Stomach (tissue), 9 donors: ENCODE measurements around the gene NDUFB2. TPM values are rescaled to one million over a fixed set of nuclear protein-coding genes. Genes with fewer than 3 reads are reported as not detected.

ENCODE experiments used
- DNase-seq, 2 donors: peaks; one replicate each; pipeline versions ENCODE4 v3.0.0 to v3.0.0-alpha.2; 2013 to 2019
- H3K27ac ChIP-seq, 5 donors: fragments of 200-600 bp in 4 of 5; sonication (generic) in 4 of 5; one replicate each; pipeline ENCODE4 v1.5.1; 2013 to 2019; ENCODE audit warnings: mild to moderate bottlenecking in 1 of 5, moderate library complexity in 1 of 5
- H3K27me3 ChIP-seq, 3 donors: fragments of 200-600 bp; sonication (generic); one replicate each; pipeline ENCODE4 v1.5.1; 2017 to 2019; ENCODE audit warnings: mixed run types in 1 of 3
- H3K36me3 ChIP-seq, 4 donors: fragments of 200-600 bp; sonication (generic); 1 replicate in 3 of 4; 2 replicates in 1 of 4; pipeline ENCODE4 v1.5.1; 2016 to 2019
- H3K4me1 ChIP-seq, 4 donors: fragments of 200-600 bp; sonication (generic); one replicate each; pipeline ENCODE4 v1.5.1; 2016 to 2019
- H3K4me3 ChIP-seq, 4 donors: fragments of 200-600 bp; sonication (generic) in 3 of 4; one replicate each; pipeline ENCODE4 v1.5.1; 2016 to 2019; ENCODE audit warnings: mild to moderate bottlenecking in 1 of 4
- H3K9me3 ChIP-seq, 4 donors: fragments of 200-600 bp; sonication (generic); one replicate each; pipeline ENCODE4 v1.5.1; 2016 to 2019
- EP300 ChIP-seq: sonication (generic); formaldehyde crosslinking; IDR thresholded peaks from one replicate; pipeline ENCODE4 v1.6.1; 2017; ENCODE audit warnings: antibody characterized with exemption
- POLR2A ChIP-seq, 4 donors: fragments of 450-650 bp; IDR thresholded peaks; one replicate each; pipeline ENCODE4 v1.6.1; 2016; ENCODE audit warnings: antibody characterized with exemption in 4 of 4, control low read depth in 2 of 4, mild to moderate bottlenecking in 1 of 4, moderate library complexity in 1 of 4
- POLR2AphosphoS5 ChIP-seq, 3 donors: sonication (generic); formaldehyde crosslinking; IDR thresholded peaks; one replicate each; pipeline ENCODE4 v1.6.1; 2016; ENCODE audit warnings: antibody characterized with exemption in 3 of 3
- WGBS, 5 donors: extraction: QIAGEN DNeasy Blood & Tissue Kit in 3 of 5; methylation state at CpG; one replicate each; pipeline versions ENCODE4 v1.1.5 to v1.1.7; 2013 to 2018; 5-methylcytosine and 5-hydroxymethylcytosine counted together
- intact Hi-C: fragments of 100-400 bp; cut with DNase I; formaldehyde crosslinking; loops from one replicate; pipeline ENCODE4 v1.15.1; 2023; ENCODE audit warnings: low total_unique reads
- polyA plus RNA-seq, 3 donors: library from polyadenylated mRNA; stranded (reverse); fragments of 200-250 nt; gene quantifications; one replicate each; pipeline ENCODE4 v1.2.3, GENCODE V29; 2013
- total RNA-seq, 5 donors: library from RNA; depleted of rRNA; stranded (reverse); fragments of >200 nt; gene quantifications; one replicate each; pipeline versions ENCODE4 v1.1.0 to v1.2.3, GENCODE V29; 2014 to 2016
- TF ChIP-seq, protein P1 (sequence below), 7 experiments: fragments of 450-650 bp in 4 of 7; fragments of 200-600 bp in 3 of 7; sonication (generic) in 3 of 7; IDR thresholded peaks; one replicate each; pipeline ENCODE4 v1.5.1; 2016 to 2019; ENCODE audit warnings: antibody characterized with exemption in 7 of 7, control low read depth in 2 of 7, mild to moderate bottlenecking in 1 of 7
- donor health status: healthy with polysubstance abuse.
- donor health status: Bipolar disorder and iron deficiency.
- donor health status: healthy.

Gene NDUFB2
- total and polyA plus RNA-seq, 8 donors: 25.2 to 608 (median 96.6) TPM

DNA sequence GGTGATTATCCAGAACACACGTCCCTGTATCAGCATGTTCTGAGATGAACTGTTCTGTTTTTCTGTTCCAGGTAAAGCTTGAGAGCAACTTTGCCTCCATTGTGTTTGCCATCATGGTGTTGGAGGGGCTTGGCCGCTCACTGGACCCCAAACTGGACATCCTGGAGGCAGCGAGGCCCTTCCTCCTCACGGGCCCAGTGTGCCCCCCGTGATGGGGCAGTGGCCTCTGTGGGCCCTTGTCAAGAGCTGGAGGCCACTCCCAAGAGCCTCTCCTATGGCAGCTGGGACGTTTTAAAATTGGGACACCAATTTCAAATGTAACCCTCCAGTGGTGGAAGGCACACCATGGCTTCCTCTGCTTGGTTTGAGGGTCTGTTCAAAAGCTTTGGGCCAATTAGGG, 1.9 kb upstream of the NDUFB2 start:
- TF ChIP-seq EP300 (no peak), POLR2AphosphoS5 (IDR thresholded peaks at IDR 0.05) (no peak), POLR2A (IDR thresholded peaks at IDR 0.05) (no peak)
- TF ChIP-seq, protein P1, sequence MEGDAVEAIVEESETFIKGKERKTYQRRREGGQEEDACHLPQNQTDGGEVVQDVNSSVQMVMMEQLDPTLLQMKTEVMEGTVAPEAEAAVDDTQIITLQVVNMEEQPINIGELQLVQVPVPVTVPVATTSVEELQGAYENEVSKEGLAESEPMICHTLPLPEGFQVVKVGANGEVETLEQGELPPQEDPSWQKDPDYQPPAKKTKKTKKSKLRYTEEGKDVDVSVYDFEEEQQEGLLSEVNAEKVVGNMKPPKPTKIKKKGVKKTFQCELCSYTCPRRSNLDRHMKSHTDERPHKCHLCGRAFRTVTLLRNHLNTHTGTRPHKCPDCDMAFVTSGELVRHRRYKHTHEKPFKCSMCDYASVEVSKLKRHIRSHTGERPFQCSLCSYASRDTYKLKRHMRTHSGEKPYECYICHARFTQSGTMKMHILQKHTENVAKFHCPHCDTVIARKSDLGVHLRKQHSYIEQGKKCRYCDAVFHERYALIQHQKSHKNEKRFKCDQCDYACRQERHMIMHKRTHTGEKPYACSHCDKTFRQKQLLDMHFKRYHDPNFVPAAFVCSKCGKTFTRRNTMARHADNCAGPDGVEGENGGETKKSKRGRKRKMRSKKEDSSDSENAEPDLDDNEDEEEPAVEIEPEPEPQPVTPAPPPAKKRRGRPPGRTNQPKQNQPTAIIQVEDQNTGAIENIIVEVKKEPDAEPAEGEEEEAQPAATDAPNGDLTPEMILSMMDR (IDR thresholded peaks at IDR 0.05): no peak
- no peak for DNase-seq
- intact Hi-C loops: no loop called here
- Histone ChIP-seq H3K27me3 (no peaks in the 10 kb centered on the region), H3K4me3 (no peak overlapping the region), H3K9me3 (no peaks in the 10 kb centered on the region), H3K27ac (no peak overlapping the region), H3K4me1 (peaks cover 17 to 30% (median 25%) of the 10 kb centered on the region in 4 donors), H3K36me3 (peaks cover 13 to 41% (median 38%) of the 10 kb centered on the region in 4 donors)
- 77 to 93% (median 86%) methylated on average over 1 to 6 of the region's 6 CpGs for WGBS, 5 donors

DNA sequence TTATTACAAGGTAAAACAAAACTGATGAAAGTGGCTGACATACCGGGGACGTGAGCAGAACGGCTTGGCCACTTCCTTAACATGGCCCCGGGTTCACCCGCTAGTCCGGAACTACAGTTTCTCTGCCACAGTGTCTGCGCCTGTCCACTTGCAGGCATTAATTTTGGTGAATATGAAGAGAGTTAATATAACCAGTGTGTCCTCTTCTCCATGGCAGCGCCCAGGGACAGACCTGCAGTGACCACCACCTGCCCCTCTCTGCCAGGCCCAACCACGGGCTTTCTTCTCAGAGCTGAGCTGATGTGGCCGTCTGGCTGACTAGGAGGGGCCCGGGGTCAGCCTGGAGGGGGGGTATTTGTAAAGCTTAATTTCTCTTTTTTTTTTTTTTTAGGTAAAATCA, 1.1 kb upstream of the NDUFB2 start:
- Histone ChIP-seq H3K27me3 (no peaks in the 10 kb centered on the region), H3K4me1 (peaks cover 17 to 30% (median 26%) of the 10 kb centered on the region in 4 donors), H3K27ac (peak overlapping the region in 3 of 5 donors; percentile 96 to 98 (median 96)), H3K9me3 (no peaks in the 10 kb centered on the region), H3K36me3 (peaks cover 5 to 33% (median 30%) of the 10 kb centered on the region in 4 donors), H3K4me3 (no peak overlapping the region)
- no peak for DNase-seq
- WGBS, 5 donors: 91 to 97% (median 93%) methylated on average over 11 of the region's 11 CpGs
- intact Hi-C loops: no loop called here
- TF ChIP-seq, protein P1 (IDR thresholded peaks at IDR 0.05): no peak
- no peak for TF ChIP-seq POLR2A (IDR thresholded peaks at IDR 0.05)
- no peak for TF ChIP-seq POLR2AphosphoS5 (IDR thresholded peaks at IDR 0.05)
- TF ChIP-seq EP300: no peak

DNA sequence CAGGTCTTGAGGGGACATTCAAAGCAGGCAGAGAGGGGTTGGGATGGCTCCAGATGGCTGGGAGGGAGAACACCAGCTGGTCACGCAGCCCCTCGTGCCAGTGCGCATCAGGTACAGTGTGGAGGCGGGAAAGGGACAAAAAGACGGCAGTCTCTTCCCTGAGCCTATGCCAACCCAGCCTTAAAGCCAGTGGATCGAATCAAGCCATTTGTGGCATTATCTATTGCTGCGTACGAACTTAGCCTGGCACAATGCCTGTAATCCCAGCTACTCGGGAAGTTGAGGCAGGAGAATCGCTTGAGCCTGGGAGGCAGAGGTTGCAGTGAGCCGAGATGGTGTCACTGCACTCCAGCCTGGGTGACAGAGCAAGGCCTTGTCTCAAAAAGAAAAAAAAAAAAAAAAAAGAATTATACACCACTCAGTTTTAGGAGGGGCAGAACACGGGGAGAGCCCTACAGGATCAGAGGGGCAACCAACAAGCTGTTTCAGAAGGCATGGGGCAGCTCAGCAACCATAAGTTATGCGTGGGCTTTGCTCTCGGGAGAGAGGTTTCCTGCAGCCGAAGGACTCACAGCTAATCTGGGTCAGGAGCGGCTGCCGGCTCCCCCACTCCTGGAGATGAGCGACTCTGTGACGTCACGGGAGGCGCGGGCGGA, 356 bp upstream of the NDUFB2 start:
- Histone ChIP-seq H3K36me3 (peaks cover 4 to 26% (median 23%) of the 10 kb centered on the region in 4 donors), H3K9me3 (no peaks in the 10 kb centered on the region), H3K27ac (peak overlapping the region; percentile 96 to 98 (median 97)), H3K27me3 (no peaks in the 10 kb centered on the region), H3K4me1 (peaks cover 17 to 30% (median 27%) of the 10 kb centered on the region in 4 donors), H3K4me3 (peak overlapping the region; percentile 82 to 94 (median 89))
- 19 to 27% (median 20%) methylated on average over 15 to 23 of the region's 23 CpGs for WGBS, 5 donors
- TF ChIP-seq, protein P1 (IDR thresholded peaks at IDR 0.05): no peak
- peak in 1 of 4 donors; percentile 67 for TF ChIP-seq POLR2A (IDR thresholded peaks at IDR 0.05)
- peak in 1 of 3 donors; percentile 42 for TF ChIP-seq POLR2AphosphoS5 (IDR thresholded peaks at IDR 0.05)
- TF ChIP-seq EP300: no peak
- DNase-seq: peak; percentile 96 to 97
- intact Hi-C loops: no loop called here

DNA sequence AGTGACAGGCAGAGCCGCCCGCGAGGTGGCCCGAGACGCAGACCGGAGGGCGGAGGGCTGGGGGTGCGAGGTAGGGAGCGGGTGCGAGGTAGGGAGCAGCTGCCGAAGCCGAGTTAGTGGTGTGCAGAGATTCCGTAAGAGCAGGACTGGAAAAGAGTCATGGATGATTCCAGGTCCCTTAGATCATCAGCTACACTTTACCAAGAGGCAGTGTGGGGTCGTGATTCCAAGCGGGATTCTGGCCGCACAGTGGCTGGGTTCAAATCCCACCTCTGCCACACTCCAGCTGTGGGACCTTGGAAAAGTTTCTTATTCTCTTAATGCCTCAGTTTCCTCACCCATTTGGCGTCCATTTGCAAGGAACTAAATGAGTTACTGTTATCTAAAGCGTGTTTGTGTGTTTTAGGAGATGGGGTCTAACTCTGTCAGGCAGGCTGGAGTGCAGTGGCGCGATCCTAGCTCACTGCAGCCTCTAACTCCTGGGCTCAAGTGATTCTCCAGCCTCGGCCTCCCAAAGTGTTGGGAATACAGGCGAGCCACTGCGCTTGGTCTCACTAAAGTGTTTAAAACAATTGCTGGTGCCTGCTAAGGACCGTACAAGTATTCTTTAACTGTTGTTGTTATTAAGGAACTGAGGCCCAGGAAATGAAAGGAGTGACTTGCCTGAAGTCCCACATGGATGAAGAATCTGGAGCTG, 1.1 kb downstream of the NDUFB2 start:
- no peak for DNase-seq
- Histone ChIP-seq H3K36me3 (peaks cover 0 to 11% (median 8%) of the 10 kb centered on the region in 4 donors), H3K27me3 (no peaks in the 10 kb centered on the region), H3K4me3 (peak overlapping the region; percentile 82 to 94 (median 89)), H3K27ac (peak overlapping the region; percentile 96 to 98 (median 97)), H3K4me1 (peaks cover 17 to 30% (median 27%) of the 10 kb centered on the region in 4 donors), H3K9me3 (no peaks in the 10 kb centered on the region)
- 22 to 27% (median 24%) methylated on average over 23 to 24 of the region's 24 CpGs for WGBS, 5 donors
- TF ChIP-seq POLR2A (IDR thresholded peaks at IDR 0.05) (no peak), POLR2AphosphoS5 (IDR thresholded peaks at IDR 0.05) (no peak), EP300 (no peak)
- TF ChIP-seq, protein P1 (IDR thresholded peaks at IDR 0.05): no peak
- intact Hi-C loops: no loop called here
